Esophagus squamous epithelium (tissue), 4 donors: Measurements from ENCODE around the gene BMP8A.

ENCODE experiments used
- POLR2A ChIP-seq, 4 donors: fragments of 450-650 bp; IDR thresholded peaks; one replicate each; pipeline ENCODE4 v1.6.1; 2017; ENCODE audit warnings: antibody characterized with exemption in 4 of 4, mild to moderate bottlenecking in 4 of 4, moderate library complexity in 3 of 4
- TF ChIP-seq, protein P1 (sequence below), 6 experiments: fragments of 450-650 bp in 4 of 6; fragments of 200-600 bp in 2 of 6; sonication (generic) in 2 of 6; IDR thresholded peaks; one replicate each; pipeline ENCODE4 v1.5.1; 2016 to 2019; ENCODE audit warnings: antibody characterized with exemption in 6 of 6, mild to moderate bottlenecking in 4 of 6, moderate library complexity in 4 of 6

DNA sequence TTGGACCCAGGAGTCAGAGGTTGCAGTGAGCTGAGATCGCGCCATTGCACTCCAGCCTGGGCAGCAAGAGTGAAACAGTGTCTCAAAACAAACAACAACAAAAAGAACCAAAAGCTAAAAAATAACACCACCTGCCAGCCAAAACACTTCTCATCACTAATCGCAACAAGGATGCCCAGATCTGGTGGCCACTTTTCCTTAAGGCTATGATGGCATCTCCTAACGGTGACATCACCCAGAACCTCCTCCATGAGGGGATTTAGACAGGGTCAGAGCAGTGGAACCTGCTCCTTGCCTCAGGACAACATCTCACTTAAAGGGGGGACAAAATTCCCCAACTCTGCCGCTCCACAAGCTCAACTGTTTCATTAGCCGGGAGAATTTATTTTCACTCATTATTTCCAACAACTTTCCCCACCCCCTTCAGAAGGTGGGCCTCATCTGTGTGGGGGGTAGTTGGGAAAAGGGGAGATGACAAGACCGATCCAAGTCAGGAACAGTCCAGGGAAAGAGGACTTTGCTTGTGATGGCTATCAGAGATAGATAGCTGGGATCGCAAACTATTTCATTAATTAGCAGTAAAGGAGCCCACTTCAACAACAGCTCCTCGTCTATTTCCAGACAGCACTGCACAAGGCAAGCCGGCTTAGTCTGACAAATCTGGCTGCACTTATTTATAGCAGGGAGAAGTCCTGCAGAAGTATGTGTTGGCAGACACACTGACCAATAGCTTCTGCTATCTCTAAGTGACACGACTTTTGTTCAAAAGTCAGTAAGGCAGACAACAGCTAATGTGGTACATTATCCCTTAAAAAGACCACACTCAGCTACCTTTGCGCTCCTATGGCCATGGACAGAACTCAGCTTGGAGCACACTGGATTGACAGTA lies 82.5 kb downstream of the BMP8A start:
- TF ChIP-seq, protein P1, sequence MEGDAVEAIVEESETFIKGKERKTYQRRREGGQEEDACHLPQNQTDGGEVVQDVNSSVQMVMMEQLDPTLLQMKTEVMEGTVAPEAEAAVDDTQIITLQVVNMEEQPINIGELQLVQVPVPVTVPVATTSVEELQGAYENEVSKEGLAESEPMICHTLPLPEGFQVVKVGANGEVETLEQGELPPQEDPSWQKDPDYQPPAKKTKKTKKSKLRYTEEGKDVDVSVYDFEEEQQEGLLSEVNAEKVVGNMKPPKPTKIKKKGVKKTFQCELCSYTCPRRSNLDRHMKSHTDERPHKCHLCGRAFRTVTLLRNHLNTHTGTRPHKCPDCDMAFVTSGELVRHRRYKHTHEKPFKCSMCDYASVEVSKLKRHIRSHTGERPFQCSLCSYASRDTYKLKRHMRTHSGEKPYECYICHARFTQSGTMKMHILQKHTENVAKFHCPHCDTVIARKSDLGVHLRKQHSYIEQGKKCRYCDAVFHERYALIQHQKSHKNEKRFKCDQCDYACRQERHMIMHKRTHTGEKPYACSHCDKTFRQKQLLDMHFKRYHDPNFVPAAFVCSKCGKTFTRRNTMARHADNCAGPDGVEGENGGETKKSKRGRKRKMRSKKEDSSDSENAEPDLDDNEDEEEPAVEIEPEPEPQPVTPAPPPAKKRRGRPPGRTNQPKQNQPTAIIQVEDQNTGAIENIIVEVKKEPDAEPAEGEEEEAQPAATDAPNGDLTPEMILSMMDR (IDR thresholded peaks at IDR 0.05) = no peak
- no peak for TF ChIP-seq POLR2A (IDR thresholded peaks at IDR 0.05)
